Activated B cell treated with CpG ODN at 0.5 μM for 24 hours (primary cell): Measurements from ENCODE around the gene ANKH. TPM values are rescaled to one million over a fixed set of nuclear protein-coding genes. Genes with fewer than 3 reads are reported as not detected.
"Not testable (repeated sequence)": the region's sequence is repeated elsewhere in the genome, so short reads cannot be mapped to it uniquely, and the experiment has no call there.

Experiments
- ATAC-seq: fragments of 200-7000 bp; cut with Tn5 transposase; one replicate; pipeline ENCODE4 v1.10.0; 2021; ENCODE audit warnings: low read depth, mild to moderate bottlenecking, moderate library complexity
- CTCF ChIA-PET: fragments of 350-600 bp; sonication (Branson Sonifier 250); formaldehyde crosslinking; loops from one replicate; lab custom pipeline; 2021; ENCODE audit warnings: antibody characterized with exemption; lab: Charles Lee
- POLR2A ChIA-PET: fragments of 350-600 bp; sonication (Branson Sonifier 250); formaldehyde crosslinking; loops from one replicate; lab custom pipeline; 2021; ENCODE audit warnings: antibody characterized with exemption; lab: Charles Lee
- DNase-seq: peaks from one replicate; pipeline ENCODE4 v3.0.0; 2022
- H3K27ac Mint-ChIP-seq: one replicate; pipeline ENCODE4 v1.8.0; 2020; ENCODE audit warnings: mixed read lengths
- H3K27me3 Mint-ChIP-seq: one replicate; pipeline ENCODE4 v1.8.0; 2021; ENCODE audit warnings: mixed read lengths
- H3K36me3 Mint-ChIP-seq: one replicate; pipeline ENCODE4 v1.8.0; 2021; ENCODE audit warnings: low read depth, mixed read lengths
- H3K4me1 Mint-ChIP-seq: one replicate; pipeline ENCODE4 v1.8.0; 2021; ENCODE audit warnings: mixed read lengths
- H3K4me3 Mint-ChIP-seq: one replicate; pipeline ENCODE4 v1.8.0; 2020; ENCODE audit warnings: mild to moderate bottlenecking, mixed read lengths
- H3K9me3 Mint-ChIP-seq: one replicate; pipeline ENCODE4 v1.8.0; 2020; ENCODE audit warnings: mixed read lengths
- intact Hi-C: fragments of 100-400 bp; cut with micrococcal nuclease; formaldehyde crosslinking; loops from one replicate; pipeline ENCODE4 v1.15.1; 2024
- total RNA-seq: library from RNA; stranded (reverse); gene quantifications from 2 replicates; pipeline ENCODE4 v1.2.3, GENCODE V29; 2022
- TF ChIP-seq, protein P1 (sequence below): fragments of 200-600 bp; IDR thresholded peaks from one replicate; pipeline ENCODE4 v1.8.0; 2022; ENCODE audit warnings: antibody characterized with exemption, mild to moderate bottlenecking

Gene ANKH
- total RNA-seq, 1 donor from 2014 or later: 43.3 TPM

DNA sequence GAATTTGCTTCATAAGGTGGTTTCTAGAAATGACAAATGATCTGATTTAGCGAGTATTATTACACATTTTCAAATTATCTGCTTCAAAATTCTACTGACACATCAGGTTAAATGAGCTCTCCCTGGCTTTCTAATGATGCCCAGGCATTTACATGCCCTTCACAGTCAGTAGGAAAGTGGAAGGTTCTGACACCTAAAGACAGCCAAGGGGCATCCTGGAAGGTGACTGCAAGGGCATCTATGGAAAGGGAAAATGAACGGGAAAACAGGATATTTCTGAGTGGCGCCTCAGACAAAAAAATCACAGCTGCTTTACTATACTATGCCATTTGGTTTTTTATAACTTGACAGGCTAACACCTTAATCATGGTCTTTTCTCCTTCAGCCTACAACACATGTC is 31.0 kb downstream of the ANKH start:
- Mint-ChIP-seq H3K4me1 (peaks cover 8% of the 10 kb centered on the region), H3K27ac (no peak overlapping the region), H3K9me3 (no peaks in the 10 kb centered on the region), H3K36me3 (peaks cover 7% of the 10 kb centered on the region), H3K4me3 (no peak overlapping the region), H3K27me3 (no peaks in the 10 kb centered on the region)
- no peak for ATAC-seq
- POLR2A ChIA-PET: interaction anchor here (1.6 kb wide), 1 partner anchor 31 kb away, joined by 5 read pairs; no protein-coding TSS in a partner anchor
- intact Hi-C loops: no loop called here
- DNase-seq: no peak
- CTCF ChIA-PET: no interaction called here
- TF ChIP-seq, protein P1, sequence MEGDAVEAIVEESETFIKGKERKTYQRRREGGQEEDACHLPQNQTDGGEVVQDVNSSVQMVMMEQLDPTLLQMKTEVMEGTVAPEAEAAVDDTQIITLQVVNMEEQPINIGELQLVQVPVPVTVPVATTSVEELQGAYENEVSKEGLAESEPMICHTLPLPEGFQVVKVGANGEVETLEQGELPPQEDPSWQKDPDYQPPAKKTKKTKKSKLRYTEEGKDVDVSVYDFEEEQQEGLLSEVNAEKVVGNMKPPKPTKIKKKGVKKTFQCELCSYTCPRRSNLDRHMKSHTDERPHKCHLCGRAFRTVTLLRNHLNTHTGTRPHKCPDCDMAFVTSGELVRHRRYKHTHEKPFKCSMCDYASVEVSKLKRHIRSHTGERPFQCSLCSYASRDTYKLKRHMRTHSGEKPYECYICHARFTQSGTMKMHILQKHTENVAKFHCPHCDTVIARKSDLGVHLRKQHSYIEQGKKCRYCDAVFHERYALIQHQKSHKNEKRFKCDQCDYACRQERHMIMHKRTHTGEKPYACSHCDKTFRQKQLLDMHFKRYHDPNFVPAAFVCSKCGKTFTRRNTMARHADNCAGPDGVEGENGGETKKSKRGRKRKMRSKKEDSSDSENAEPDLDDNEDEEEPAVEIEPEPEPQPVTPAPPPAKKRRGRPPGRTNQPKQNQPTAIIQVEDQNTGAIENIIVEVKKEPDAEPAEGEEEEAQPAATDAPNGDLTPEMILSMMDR: no peak

DNA sequence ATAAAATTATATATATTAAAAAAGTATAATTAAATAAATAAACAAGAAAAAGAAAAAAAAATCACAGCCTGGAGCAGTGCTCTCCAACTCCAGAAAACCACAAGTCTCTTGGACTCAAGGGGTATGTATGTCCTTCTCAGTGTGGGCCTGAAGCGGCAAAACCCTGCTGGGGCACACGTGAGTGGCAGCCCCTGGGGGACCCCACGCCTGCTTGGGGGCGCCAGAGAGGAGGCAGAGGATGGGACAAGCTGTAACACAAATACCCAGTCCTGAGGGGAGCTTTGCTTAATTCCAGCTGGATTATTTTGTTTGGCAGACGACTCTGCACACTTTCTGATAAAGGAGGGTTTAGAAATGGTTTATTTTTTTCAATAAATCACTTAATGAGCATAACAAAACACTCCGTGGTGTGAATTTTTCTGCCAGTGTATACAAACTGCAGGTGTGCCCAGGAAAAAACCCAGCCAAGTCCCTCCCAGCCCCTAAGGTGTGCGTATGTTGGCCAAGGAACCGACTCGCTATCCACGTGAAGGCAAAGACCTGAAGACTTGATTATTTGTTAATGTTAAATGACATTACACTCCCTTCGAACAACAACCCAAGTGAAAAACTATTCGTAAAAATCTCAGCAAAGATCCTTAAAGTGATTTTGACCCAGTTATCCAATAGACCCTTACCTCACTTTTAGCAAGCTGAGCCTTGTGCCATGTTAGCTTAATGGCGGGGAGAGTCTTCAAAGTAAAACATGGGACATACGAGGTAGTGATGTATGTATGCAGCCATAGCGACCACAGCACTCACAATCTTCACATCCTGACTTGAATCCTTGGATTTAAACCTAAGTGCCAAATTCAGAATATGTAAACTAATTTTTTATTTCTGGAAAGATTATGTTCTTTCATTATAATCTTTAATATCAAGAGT is 32.9 kb downstream of the ANKH start:
- Mint-ChIP-seq H3K27ac (no peak overlapping the region), H3K9me3 (no peaks in the 10 kb centered on the region), H3K27me3 (no peaks in the 10 kb centered on the region), H3K36me3 (peaks cover 6% of the 10 kb centered on the region), H3K4me1 (peaks cover 18% of the 10 kb centered on the region), H3K4me3 (no peak overlapping the region)
- POLR2A ChIA-PET: no interaction called here
- intact Hi-C loops: no loop called here
- TF ChIP-seq, protein P1: no peak
- CTCF ChIA-PET: no interaction called here
- DNase-seq: no peak
- no peak for ATAC-seq

DNA sequence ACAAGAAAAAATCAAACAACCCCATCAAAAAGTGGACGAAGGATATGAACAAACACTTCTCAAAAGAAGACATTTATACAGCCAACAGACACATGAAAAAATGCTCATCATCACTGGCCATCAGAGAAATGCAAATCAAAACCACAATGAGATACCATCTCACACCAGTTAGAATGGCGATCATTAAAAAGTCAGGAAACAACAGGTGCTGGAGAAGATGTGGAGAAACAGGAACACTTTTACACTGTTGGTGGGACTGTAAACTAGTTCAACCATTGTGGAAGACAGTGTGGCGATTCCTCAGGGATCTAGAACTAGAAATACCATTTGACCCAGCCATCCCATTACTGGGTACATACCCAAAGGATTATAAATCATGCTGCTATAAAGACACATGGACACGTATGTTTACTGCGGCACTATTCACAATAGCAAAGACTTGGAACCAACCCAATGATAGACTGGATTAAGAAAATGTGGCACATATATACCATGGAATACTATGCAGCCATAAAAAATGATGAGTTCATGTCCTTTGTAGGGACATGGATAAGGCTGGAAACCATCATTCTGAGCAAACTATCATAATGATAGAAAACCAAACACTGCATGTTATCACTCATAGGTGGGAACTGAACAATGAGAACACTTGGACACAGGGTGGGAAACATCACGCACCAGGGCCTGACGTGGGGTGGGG is 34.0 kb downstream of the ANKH start:
- ATAC-seq, intact Hi-C loops, DNase-seq, H3K27me3 Mint-ChIP-seq, H3K36me3 Mint-ChIP-seq, CTCF ChIA-PET, H3K4me3 Mint-ChIP-seq, H3K9me3 Mint-ChIP-seq, POLR2A ChIA-PET, H3K27ac Mint-ChIP-seq: not testable (repeated sequence)
- H3K4me1 Mint-ChIP-seq: peaks cover 18% of the 10 kb centered on the region

DNA sequence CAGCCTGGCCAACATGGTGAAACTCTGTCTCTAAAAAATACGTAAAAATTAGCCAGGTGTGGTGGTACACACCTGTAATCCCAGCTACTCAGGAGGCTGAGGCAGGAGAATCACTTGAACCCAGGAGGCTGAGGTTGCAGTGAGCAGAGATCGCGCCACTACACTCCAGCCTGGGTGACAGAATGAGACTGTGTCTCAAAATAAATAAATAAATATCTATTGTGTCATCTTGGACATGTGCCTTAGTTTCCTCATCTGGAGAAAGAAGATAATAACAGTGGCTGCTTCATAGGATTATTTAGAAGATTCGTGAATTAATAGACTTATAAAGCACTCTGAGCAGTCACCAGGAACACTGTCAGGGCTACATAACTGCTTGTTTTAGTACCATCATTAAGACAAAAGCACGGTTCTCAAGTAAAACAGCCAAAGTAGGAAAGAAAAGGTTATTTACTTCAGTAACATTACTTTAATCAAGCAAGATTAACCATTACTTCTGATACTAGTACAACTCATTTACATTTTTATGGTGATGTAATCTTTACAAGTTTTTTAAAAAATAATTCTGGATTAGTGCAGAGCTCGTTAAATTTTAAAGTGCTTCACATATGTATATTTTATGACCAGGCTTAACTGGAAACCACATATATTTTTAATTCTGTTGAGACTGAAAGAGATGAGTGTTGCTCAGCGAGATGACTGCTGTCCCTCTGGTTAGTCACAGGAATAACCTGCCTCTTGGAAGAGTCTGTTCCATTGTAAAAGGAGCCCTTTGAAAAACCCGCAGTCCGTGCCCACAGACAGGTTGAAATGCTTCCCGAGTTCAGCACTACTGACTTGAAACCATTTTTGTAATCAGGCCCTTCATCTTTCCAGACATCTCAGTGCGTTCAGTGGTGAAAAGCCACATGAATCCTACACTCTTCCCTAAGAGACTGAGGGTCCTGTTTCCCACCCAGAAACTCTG is 36.7 kb downstream of the ANKH start:
- Mint-ChIP-seq H3K4me3 (no peak overlapping the region), H3K27me3 (no peaks in the 10 kb centered on the region), H3K36me3 (no peaks in the 10 kb centered on the region), H3K9me3 (no peaks in the 10 kb centered on the region), H3K4me1 (peaks cover 18% of the 10 kb centered on the region), H3K27ac (peak overlapping the region; percentile 31)
- ChIA-PET CTCF (no interaction called here), POLR2A (no interaction called here)
- DNase-seq (no peak), ATAC-seq (no peak)
- intact Hi-C loops: no loop called here
- TF ChIP-seq, protein P1: no peak

DNA sequence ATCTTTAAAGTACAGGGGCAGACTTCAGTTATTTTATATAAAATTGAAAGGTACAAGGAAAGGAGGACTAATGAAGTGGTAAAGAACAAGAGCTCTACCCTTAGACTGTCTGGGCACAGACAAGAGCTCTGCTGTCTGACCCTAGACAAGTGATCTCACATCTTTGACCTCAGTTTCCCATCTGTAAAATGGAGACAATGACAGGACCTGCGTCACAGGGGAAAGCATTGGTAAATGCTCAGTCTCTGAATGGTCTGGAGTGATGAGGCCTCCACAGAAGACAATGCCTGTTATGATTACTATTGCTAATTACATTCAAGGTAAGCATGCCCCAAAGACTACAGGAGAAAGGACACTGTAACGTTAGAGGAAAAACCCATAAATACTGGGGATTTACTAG is 37.5 kb downstream of the ANKH start:
- no peaks in the 10 kb centered on the region for H3K36me3 Mint-ChIP-seq
- intact Hi-C loops: no loop called here
- ChIA-PET POLR2A (no interaction called here), CTCF (no interaction called here)
- H3K9me3 Mint-ChIP-seq: no peaks in the 10 kb centered on the region
- TF ChIP-seq, protein P1: no peak
- H3K4me3 Mint-ChIP-seq: no peak overlapping the region
- H3K4me1 Mint-ChIP-seq: peaks cover 18% of the 10 kb centered on the region
- no peak for ATAC-seq
- H3K27ac Mint-ChIP-seq: no peak overlapping the region
- no peaks in the 10 kb centered on the region for H3K27me3 Mint-ChIP-seq
- DNase-seq: no peak
